Transverse colon (tissue), 4 donors: Measurements from ENCODE around the gene TMOD3. TPM values are rescaled to one million over a fixed set of nuclear protein-coding genes. Genes with fewer than 3 reads are reported as not detected.

Experiments used
- DNase-seq: peaks from one replicate; pipeline ENCODE4 v3.0.0-alpha.2; 2019
- H3K27ac ChIP-seq, 4 donors: fragments of 200-600 bp; sonication (generic); 2 replicates each; pipeline ENCODE4 v1.5.1; 2016 to 2018; ENCODE audit warnings: inconsistent platforms in 4 of 4
- H3K27me3 ChIP-seq: fragments of 200-600 bp; sonication (generic); 2 replicates; pipeline ENCODE4 v1.5.1; 2017; ENCODE audit warnings: inconsistent platforms
- H3K36me3 ChIP-seq, 4 donors: fragments of 200-600 bp; sonication (generic); 2 replicates each; pipeline ENCODE4 v1.5.1; 2017 to 2019; ENCODE audit warnings: inconsistent platforms in 4 of 4
- H3K4me1 ChIP-seq, 4 donors: fragments of 200-600 bp; sonication (generic); 2 replicates each; pipeline ENCODE4 v1.5.1; 2017 to 2020; ENCODE audit warnings: inconsistent platforms in 4 of 4
- H3K4me3 ChIP-seq, 4 donors: fragments of 200-600 bp; sonication (generic); 1 replicate in 1 of 4; 2 replicates in 3 of 4; pipeline versions ENCODE4 v1.5.1 to v1.6.1; 2017 to 2019; ENCODE audit warnings: inconsistent platforms in 4 of 4
- H3K9me3 ChIP-seq, 2 donors: fragments of 200-600 bp; sonication (generic); 2 replicates each; pipeline ENCODE4 v1.5.1; 2017 to 2019; ENCODE audit warnings: inconsistent platforms in 2 of 2
- CTCF ChIP-seq, 5 experiments: fragments of 200-600 bp in 3 of 5; fragments of 450-650 bp in 2 of 5; sonication (generic) in 3 of 5; IDR thresholded peaks; 1 replicate in 2 of 5; 2 replicates in 3 of 5; pipeline ENCODE4 v1.5.1; 2016 to 2017; ENCODE audit warnings: antibody characterized with exemption in 5 of 5, inconsistent platforms in 3 of 5, mild to moderate bottlenecking in 2 of 5, moderate library complexity in 1 of 5
- EP300 ChIP-seq: sonication (generic); formaldehyde crosslinking; IDR thresholded peaks from one replicate; pipeline ENCODE4 v1.6.1; 2017; ENCODE audit warnings: antibody characterized with exemption, low read depth
- POLR2A ChIP-seq: fragments of 450-650 bp; IDR thresholded peaks from one replicate; pipeline ENCODE4 v1.6.1; 2016; ENCODE audit warnings: antibody characterized with exemption, mild to moderate bottlenecking, moderate library complexity
- POLR2AphosphoS5 ChIP-seq, 3 donors: sonication (generic); formaldehyde crosslinking; IDR thresholded peaks; one replicate each; pipeline ENCODE4 v1.6.1; 2016; ENCODE audit warnings: antibody characterized with exemption in 3 of 3
- WGBS, 2 donors: methylation state at CpG; one replicate each; pipeline ENCODE4 v1.1.5; 2018; ENCODE audit warnings: low coverage in 1 of 2; 5-methylcytosine and 5-hydroxymethylcytosine counted together
- in situ Hi-C, 4 donors: fragments of 200-750 bp; cut with MboI; loops; one replicate each; pipeline versions ENCODE4 v1.15.0 to v1.15.1; 2017; ENCODE audit warnings: low sequenced_read_pairs in 3 of 4, low pct_ligation_motif_present in 1 of 4, low pct_unique_long_range_greater_than_20kb in 1 of 4
- intact Hi-C: fragments of 100-400 bp; cut with DNase I; formaldehyde crosslinking; loops from one replicate; pipeline ENCODE4 v1.15.1; 2023; ENCODE audit warnings: low total_unique reads
- total RNA-seq, 4 donors: library from RNA; depleted of rRNA; stranded (reverse); fragments of >200 nt; gene quantifications; one replicate each; pipeline ENCODE4 v1.1.0, GENCODE V29; 2016

TMOD3 gene
- total RNA-seq, 4 donors from 2014 or later, result 18.7 to 65.8 (median 45.3) TPM

DNA sequence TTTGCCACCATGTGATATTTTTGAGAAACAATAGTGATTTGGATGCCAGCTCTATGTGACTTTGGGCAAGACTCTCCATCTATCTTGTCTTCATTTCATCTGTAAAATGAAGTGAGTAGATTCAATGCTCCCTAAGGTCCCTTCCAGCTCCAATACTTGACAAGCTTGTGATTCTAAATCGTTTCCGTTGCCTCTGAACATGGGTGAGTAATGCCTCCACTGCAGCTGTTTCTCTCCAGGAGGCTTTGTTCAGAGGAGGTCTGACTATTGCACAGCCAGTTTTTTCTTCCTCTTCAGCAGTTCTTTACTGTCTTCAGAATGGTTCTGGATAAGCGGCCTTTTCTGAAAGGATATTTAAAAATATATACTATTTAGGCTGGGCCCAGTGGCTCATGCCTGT lies 14.8 kb upstream of the TMOD3 start:
- Histone ChIP-seq H3K4me3 (no peak overlapping the region), H3K36me3 (no peaks in the 10 kb centered on the region), H3K27me3 (no peaks in the 10 kb centered on the region), H3K9me3 (no peaks in the 10 kb centered on the region), H3K4me1 (peaks cover 0 to 5% (median 0%) of the 10 kb centered on the region in 4 donors), H3K27ac (no peak overlapping the region)
- whole genome bisulfite sequencing, 2 donors, result 90 to 96% methylated on average over 3 of the region's 3 CpGs
- in situ Hi-C loops (no loop called here), intact Hi-C loops (no loop called here)
- DNase-seq, result no peak
- TF ChIP-seq EP300 (no peak), POLR2A (no peak), POLR2AphosphoS5 (IDR thresholded peaks at IDR 0.05) (no peak), CTCF (IDR thresholded peaks at IDR 0.05) (no peak)

DNA sequence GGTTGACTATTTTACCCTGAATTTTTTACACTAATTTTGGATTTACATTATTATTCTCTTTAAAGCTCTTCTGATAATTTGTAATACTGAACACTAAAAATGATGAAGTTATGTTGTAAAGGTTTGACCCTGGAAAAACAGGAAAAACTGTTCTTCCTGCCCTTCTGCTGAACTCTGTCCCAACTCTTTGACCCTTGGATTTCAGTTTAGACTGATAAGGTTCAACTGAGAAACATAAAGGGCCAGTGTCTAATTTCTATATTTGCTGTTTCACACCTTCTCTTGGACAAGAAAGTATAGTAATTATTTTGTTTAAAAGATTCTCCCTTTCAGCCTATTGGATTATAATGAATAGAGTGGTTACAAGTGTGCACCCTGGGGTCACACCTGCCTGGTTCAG lies 12.8 kb upstream of the TMOD3 start:
- Histone ChIP-seq H3K27ac (no peak overlapping the region), H3K27me3 (no peaks in the 10 kb centered on the region), H3K4me1 (no peaks in the 10 kb centered on the region), H3K4me3 (no peak overlapping the region), H3K36me3 (no peaks in the 10 kb centered on the region), H3K9me3 (peaks cover 6 to 10% of the 10 kb centered on the region in 2 donors)
- in situ Hi-C loops (no loop called here), intact Hi-C loops (no loop called here)
- no peak for DNase-seq
- no peak for TF ChIP-seq POLR2A
- no peak for TF ChIP-seq POLR2AphosphoS5 (IDR thresholded peaks at IDR 0.05)
- TF ChIP-seq CTCF (IDR thresholded peaks at IDR 0.05), result no peak
- TF ChIP-seq EP300, result no peak

- TF ChIP-seq CTCF (IDR thresholded peaks at IDR 0.05), result no peak
- no peak for TF ChIP-seq POLR2A
- TF ChIP-seq EP300, result no peak
- no peak for TF ChIP-seq POLR2AphosphoS5 (IDR thresholded peaks at IDR 0.05)
- Histone ChIP-seq H3K27ac (no peak overlapping the region), H3K4me3 (no peak overlapping the region), H3K4me1 (no peaks in the 10 kb centered on the region), H3K36me3 (no peaks in the 10 kb centered on the region), H3K9me3 (peaks cover 7 to 13% of the 10 kb centered on the region in 2 donors), H3K27me3 (no peaks in the 10 kb centered on the region)
- in situ Hi-C loops (no loop called here), intact Hi-C loops (no loop called here)
- no peak for DNase-seq
- WGBS, 2 donors, result 83 to 88% methylated on average over 2 to 3 of the region's 3 CpGs
These were observed 11.3 kb upstream of the TMOD3 start for GRCh38 chr15:51818150-51818549.

GRCh38 chr15:51825698-51826097 lies 3.8 kb upstream of the TMOD3 start:
- in situ Hi-C loops, result no loop called here

More at GRCh38 chr15:51825698-51826097, 3.8 kb upstream of the TMOD3 start:
- intact Hi-C loops, result no loop called here
- no peaks in the 10 kb centered on the region for H3K36me3 ChIP-seq
- 67 to 69% methylated on average over 1 to 3 of the region's 3 CpGs for WGBS, 2 donors
- TF ChIP-seq EP300 (no peak), CTCF (IDR thresholded peaks at IDR 0.05) (no peak)
- H3K4me3 ChIP-seq, result no peak overlapping the region
- peaks cover under 1 to 7% (median 3%) of the 10 kb centered on the region in 4 donors for H3K4me1 ChIP-seq
- no peak overlapping the region for H3K27ac ChIP-seq
- no peak for DNase-seq
- peaks cover 7 to 10% of the 10 kb centered on the region in 2 donors for H3K9me3 ChIP-seq
- no peaks in the 10 kb centered on the region for H3K27me3 ChIP-seq
